HCT116 (cell line): ENCODE measurements around the gene FGD4. TPM values are rescaled to one million over a fixed set of nuclear protein-coding genes. Genes with fewer than 3 reads are reported as not detected.

Source experiments
- ATAC-seq: fragments of 200-7000 bp; cut with Tn5 transposase; 2 replicates; pipeline ENCODE4 v1.9.1; 2020; ENCODE audit warnings: mild to moderate bottlenecking, moderate library complexity
- BruUV-seq: library from RNA; stranded (reverse); fragments of 400-500 nt; replicated peaks from 2 replicates; lab custom pipeline; 2021; lab: Mats Ljungman, UMichigan
- CTCF ChIA-PET: fragments of 300-600 bp; sonication (Branson Sonifier 250); formaldehyde crosslinking; loops from one replicate; lab custom pipeline; 2021; ENCODE audit warnings: antibody characterized with exemption; lab: Charles Lee
- POLR2A ChIA-PET: fragments of 300-600, 350-600 bp; sonication (Branson Sonifier 250); formaldehyde crosslinking; loops from one replicate; lab custom pipeline; 2021; ENCODE audit warnings: antibody characterized with exemption; lab: Charles Lee
- RAD21 ChIA-PET, 2 experiments: fragments of 300-600 bp; sonication (Branson Sonifier 250); formaldehyde crosslinking; loops; one replicate each; lab custom pipeline; 2023; ENCODE audit warnings: low total read pairs in 2 of 2; ENCODE audit not compliant: uncharacterized antibody in 2 of 2, unreplicated experiment in 2 of 2, low non-redundant PET in 1 of 2; lab: Charles Lee
- DNase-seq: peaks from one replicate; pipeline ENCODE4 v3.0.0-alpha.2; 2010; ENCODE audit warnings: low read depth, low spot score
- H2AFZ ChIP-seq: fragments of 200-600 bp; shearing (Covaris generic), sonication (generic); 2 replicates; pipeline ENCODE4 v1.6.1; 2017; ENCODE audit warnings: low read depth, mixed run types, mixed read lengths, antibody characterized with exemption, low read length; ENCODE audit not compliant: poor library complexity, severe bottlenecking
- H3K27ac ChIP-seq: 2 replicates; pipeline ENCODE4 v1.5.1; 2012; ENCODE audit warnings: low read depth, low read length
- H3K27me3 ChIP-seq: fragments of 200-600 bp; sonication (generic); 2 replicates; pipeline ENCODE4 v1.6.1; 2016; ENCODE audit warnings: mixed run types, low read length, mixed read lengths; ENCODE audit not compliant: insufficient read depth
- H3K36me3 ChIP-seq, 2 experiments: fragments of 200-500 bp in 1 of 2; fragments of 200-600 bp in 1 of 2; sonication (Bioruptor generic) in 1 of 2; sonication (generic) in 1 of 2; 2 replicates each; pipeline versions ENCODE4 v1.5.1 to v1.6.1; 2014 to 2016; ENCODE audit warnings: low read length in 2 of 2, inconsistent platforms in 1 of 2, mixed read lengths in 1 of 2, mixed run types in 1 of 2; ENCODE audit not compliant: insufficient read depth in 2 of 2, control insufficient read depth in 1 of 2
- H3K4me1 ChIP-seq, 2 experiments: fragments of 200-600 bp in 1 of 2; sonication (generic) in 1 of 2; 2 replicates each; pipeline versions ENCODE4 v1.5.1 to v1.6.1; 2012 to 2017; ENCODE audit warnings: low read length in 2 of 2, inconsistent platforms in 1 of 2, mild to moderate bottlenecking in 1 of 2, mixed read lengths in 1 of 2, mixed run types in 1 of 2, moderate library complexity in 1 of 2; ENCODE audit not compliant: insufficient read depth in 2 of 2, control insufficient read depth in 1 of 2
- H3K4me2 ChIP-seq: fragments of 200-600 bp; sonication (generic); 2 replicates; pipeline ENCODE4 v1.6.1; 2017; ENCODE audit warnings: mixed run types, low read length, mixed read lengths
- H3K4me3 ChIP-seq, 2 experiments: fragments of 200-600 bp in 1 of 2; sonication (generic) in 1 of 2; replicated peaks in 1 of 2; 2 replicates each; pipeline ENCODE4 v1.5.1; 2011 to 2016; ENCODE audit warnings: low read length in 2 of 2, control low read depth in 1 of 2, low read depth in 1 of 2, mild to moderate bottlenecking in 1 of 2, mixed read lengths in 1 of 2, mixed run types in 1 of 2
- H3K79me2 ChIP-seq: fragments of 200-600 bp; sonication (generic); 2 replicates; pipeline ENCODE4 v1.6.1; 2017; ENCODE audit warnings: mild to moderate bottlenecking, mixed run types, low read length, moderate library complexity, mixed read lengths; ENCODE audit not compliant: insufficient read depth
- H3K9ac ChIP-seq: fragments of 200-600 bp; sonication (generic); 2 replicates; pipeline ENCODE4 v1.6.1; 2016; ENCODE audit warnings: low read length, mixed read lengths
- H3K9me2 ChIP-seq: fragments of 200-600 bp; sonication (generic), shearing (Covaris generic); 2 replicates; pipeline ENCODE4 v1.6.1; 2017; ENCODE audit warnings: mixed run types, mild to moderate bottlenecking, moderate library complexity; ENCODE audit not compliant: insufficient read depth
- H3K9me3 ChIP-seq, 2 experiments: fragments of 200-500 bp in 1 of 2; fragments of 200-600 bp in 1 of 2; sonication (Bioruptor generic) in 1 of 2; sonication (generic) in 1 of 2; 2 replicates each; pipeline ENCODE4 v1.6.1; 2014 to 2017; ENCODE audit warnings: low read length in 2 of 2, mixed read lengths in 2 of 2, inconsistent platforms in 1 of 2, low read depth in 1 of 2, mild to moderate bottlenecking in 1 of 2, mixed run types in 1 of 2, moderate library complexity in 1 of 2; ENCODE audit not compliant: control insufficient read depth in 1 of 2, insufficient read depth in 1 of 2
- H4K20me1 ChIP-seq: fragments of 200-600 bp; sonication (generic), shearing (Covaris generic); 2 replicates; pipeline ENCODE4 v1.6.1; 2017; ENCODE audit warnings: mixed run types, mild to moderate bottlenecking, moderate library complexity; ENCODE audit not compliant: insufficient read depth
- CBX3 ChIP-seq: IDR thresholded peaks from 2 replicates; pipeline ENCODE4 v1.6.1; 2012; ENCODE audit warnings: low read depth
- CEBPB ChIP-seq: IDR thresholded peaks from 2 replicates; pipeline ENCODE4 v1.6.1; 2012; ENCODE audit warnings: low read depth
- ELF1 ChIP-seq: IDR thresholded peaks from 2 replicates; pipeline ENCODE4 v1.6.1; 2012; ENCODE audit warnings: low read depth, borderline replicate concordance
- EZH2phosphoT487 ChIP-seq: fragments of 200-600 bp; IDR thresholded peaks from 2 replicates; pipeline ENCODE4 v1.6.1; 2018; ENCODE audit warnings: antibody characterized with exemption, borderline replicate concordance
- JUND ChIP-seq: IDR thresholded peaks from 2 replicates; pipeline ENCODE4 v1.6.1; 2012
- POLR2AphosphoS5 ChIP-seq: IDR thresholded peaks from 2 replicates; pipeline ENCODE4 v1.6.1; 2011; ENCODE audit warnings: mild to moderate bottlenecking, low read depth, low read length, moderate library complexity
- RAD21 ChIP-seq: IDR thresholded peaks from 2 replicates; pipeline ENCODE4 v1.6.1; 2012; ENCODE audit warnings: low read depth, mild to moderate bottlenecking
- SIN3A ChIP-seq: IDR thresholded peaks from 2 replicates; pipeline ENCODE4 v1.6.1; 2012; ENCODE audit warnings: low read depth
- SP1 ChIP-seq: IDR thresholded peaks from 2 replicates; pipeline ENCODE4 v1.6.1; 2012; ENCODE audit warnings: low read depth
- SRF ChIP-seq: IDR thresholded peaks from 2 replicates; pipeline ENCODE4 v1.6.1; 2012; ENCODE audit warnings: low read depth
- TCF7L2 ChIP-seq: IDR thresholded peaks from 2 replicates; pipeline ENCODE4 v1.7.0; 2011; ENCODE audit warnings: borderline replicate concordance, inconsistent platforms; ENCODE audit not compliant: insufficient read depth, insufficient read length; ENCODE audit errors: extremely low read depth
- YY1 ChIP-seq: IDR thresholded peaks from 2 replicates; pipeline ENCODE4 v1.6.1; 2011; ENCODE audit warnings: low read length, low read depth, moderate library complexity, mild to moderate bottlenecking; ENCODE audit not compliant: insufficient replicate concordance; ENCODE audit errors: extremely low read depth
- intact Hi-C: fragments of 100-400 bp; cut with micrococcal nuclease; formaldehyde crosslinking; loops from 2 replicates; pipeline ENCODE4 v1.10.0; 2022
- total RNA-seq: library from RNA; stranded (reverse); gene quantifications from one replicate; pipeline ENCODE4 v1.2.1, GENCODE V29; 2021; ENCODE audit not compliant: unreplicated experiment
- TF ChIP-seq, protein P1 (sequence below): IDR thresholded peaks from 2 replicates; pipeline ENCODE4 v1.6.1; 2012
- TF ChIP-seq, protein P2 (sequence below), 3 experiments: fragments of 200-600 bp in 1 of 3; sonication (generic) in 1 of 3; IDR thresholded peaks in 2 of 3; conservative IDR thresholded peaks in 1 of 3; 2 replicates each; pipeline ENCODE4 v1.5.1; 2012 to 2017; ENCODE audit warnings: low read depth in 2 of 3, low read length in 2 of 3, antibody characterized with exemption in 1 of 3, borderline replicate concordance in 1 of 3, control low read depth in 1 of 3, mild to moderate bottlenecking in 1 of 3, mixed read lengths in 1 of 3, mixed run types in 1 of 3, moderate library complexity in 1 of 3; ENCODE audit not compliant: insufficient read depth in 1 of 3
- TF ChIP-seq, protein P3 (sequence below): IDR thresholded peaks from 2 replicates; pipeline ENCODE4 v1.6.1; 2012; ENCODE audit warnings: low read depth

Gene FGD4
- total RNA-seq, 1 experiment from 2014 or later: 7.7 TPM

DNA sequence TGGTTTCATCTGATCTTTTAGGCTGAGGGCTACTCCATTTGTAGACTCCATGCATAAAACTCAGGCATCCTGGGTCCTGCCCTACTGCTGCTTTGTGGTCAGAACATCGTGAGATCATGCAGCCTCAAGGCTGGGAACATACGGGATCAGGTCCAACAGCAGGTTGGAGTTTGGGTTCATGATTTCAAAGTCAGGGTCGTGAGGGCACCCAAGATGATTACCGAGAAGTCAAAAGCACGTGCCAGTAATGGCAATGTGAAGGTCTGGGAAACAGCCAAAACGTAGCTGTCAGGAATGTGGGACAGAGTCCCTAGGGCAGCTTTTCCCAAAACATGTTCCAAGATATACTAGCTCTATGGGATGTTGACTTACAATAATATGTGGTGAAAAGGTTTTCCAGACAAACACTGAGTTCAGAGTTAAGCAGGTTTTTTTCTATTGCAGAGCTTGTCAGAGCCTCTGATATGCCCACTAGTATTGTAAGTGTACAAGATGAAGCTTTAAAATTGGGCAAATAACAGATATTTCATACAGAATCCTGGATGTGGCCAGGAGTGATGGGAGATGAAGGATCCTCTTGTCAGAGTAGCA is 149.4 kb downstream of the FGD4 start:
- Histone ChIP-seq H2AFZ (no peak overlapping the region), H3K79me2 (no peaks in the 10 kb centered on the region), H3K36me3 (no peaks in the 10 kb centered on the region), H3K9me2 (no peaks in the 10 kb centered on the region), H3K4me3 (no peak overlapping the region), H4K20me1 (no peaks in the 10 kb centered on the region), H3K4me1 (no peaks in the 10 kb centered on the region), H3K4me2 (no peak overlapping the region), H3K9me3 (no peaks in the 10 kb centered on the region), H3K9ac (no peak overlapping the region), H3K27ac (no peak overlapping the region), H3K27me3 (no peaks in the 10 kb centered on the region)
- TF ChIP-seq ELF1 (no peak), EZH2phosphoT487 (no peak), SIN3A (no peak), SP1 (no peak), TCF7L2 (no peak), CBX3 (no peak), JUND (no peak), SRF (no peak), POLR2AphosphoS5 (no peak)
- TF ChIP-seq, protein P1, sequence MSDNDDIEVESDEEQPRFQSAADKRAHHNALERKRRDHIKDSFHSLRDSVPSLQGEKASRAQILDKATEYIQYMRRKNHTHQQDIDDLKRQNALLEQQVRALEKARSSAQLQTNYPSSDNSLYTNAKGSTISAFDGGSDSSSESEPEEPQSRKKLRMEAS: no peak
- RAD21 ChIA-PET: no interaction called here
- no peak for ATAC-seq
- no peak for DNase-seq
- intact Hi-C loops: no loop called here
- POLR2A ChIA-PET: no interaction called here
- no TSS peak for BruUV-seq
- CTCF ChIA-PET: no interaction called here

DNA sequence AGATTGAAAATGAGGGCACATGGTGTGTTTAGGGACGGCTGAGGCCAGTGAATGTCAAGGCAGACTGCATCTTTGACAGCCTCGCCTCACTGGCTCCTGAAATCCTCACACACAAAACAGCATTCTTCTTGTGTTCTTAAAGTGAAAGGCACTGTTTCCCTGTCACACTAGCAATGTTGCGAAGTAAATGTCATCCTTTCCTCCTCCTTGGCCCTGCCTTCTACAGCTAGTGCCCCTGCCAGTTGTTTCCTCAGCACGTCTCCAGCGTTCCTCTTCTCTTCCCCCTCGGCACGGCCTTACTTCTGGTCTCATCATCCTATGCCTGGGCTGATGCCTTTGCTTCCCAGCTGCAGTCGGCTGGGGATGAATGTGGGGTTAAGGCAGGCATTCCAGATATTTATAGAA is 150.3 kb downstream of the FGD4 start:
- CTCF ChIA-PET: no interaction called here
- Histone ChIP-seq H3K27me3 (no peaks in the 10 kb centered on the region), H4K20me1 (no peaks in the 10 kb centered on the region), H3K4me2 (no peak overlapping the region), H3K9ac (no peak overlapping the region), H3K4me1 (no peaks in the 10 kb centered on the region), H3K79me2 (no peaks in the 10 kb centered on the region), H3K4me3 (no peak overlapping the region), H3K9me3 (no peaks in the 10 kb centered on the region), H2AFZ (no peak overlapping the region), H3K36me3 (no peaks in the 10 kb centered on the region), H3K27ac (no peak overlapping the region), H3K9me2 (no peaks in the 10 kb centered on the region)
- BruUV-seq: no TSS peak
- intact Hi-C loops: no loop called here
- DNase-seq (no peak), ATAC-seq (no peak)
- RAD21 ChIA-PET: no interaction called here
- POLR2A ChIA-PET: no interaction called here
- TF ChIP-seq YY1 (no peak), SP1 (no peak), RAD21 (no peak), CEBPB (no peak)
- TF ChIP-seq, protein P2, sequence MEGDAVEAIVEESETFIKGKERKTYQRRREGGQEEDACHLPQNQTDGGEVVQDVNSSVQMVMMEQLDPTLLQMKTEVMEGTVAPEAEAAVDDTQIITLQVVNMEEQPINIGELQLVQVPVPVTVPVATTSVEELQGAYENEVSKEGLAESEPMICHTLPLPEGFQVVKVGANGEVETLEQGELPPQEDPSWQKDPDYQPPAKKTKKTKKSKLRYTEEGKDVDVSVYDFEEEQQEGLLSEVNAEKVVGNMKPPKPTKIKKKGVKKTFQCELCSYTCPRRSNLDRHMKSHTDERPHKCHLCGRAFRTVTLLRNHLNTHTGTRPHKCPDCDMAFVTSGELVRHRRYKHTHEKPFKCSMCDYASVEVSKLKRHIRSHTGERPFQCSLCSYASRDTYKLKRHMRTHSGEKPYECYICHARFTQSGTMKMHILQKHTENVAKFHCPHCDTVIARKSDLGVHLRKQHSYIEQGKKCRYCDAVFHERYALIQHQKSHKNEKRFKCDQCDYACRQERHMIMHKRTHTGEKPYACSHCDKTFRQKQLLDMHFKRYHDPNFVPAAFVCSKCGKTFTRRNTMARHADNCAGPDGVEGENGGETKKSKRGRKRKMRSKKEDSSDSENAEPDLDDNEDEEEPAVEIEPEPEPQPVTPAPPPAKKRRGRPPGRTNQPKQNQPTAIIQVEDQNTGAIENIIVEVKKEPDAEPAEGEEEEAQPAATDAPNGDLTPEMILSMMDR (IDR thresholded peaks at IDR 0.05 in 2 of 3, conservative IDR thresholded peaks at IDR 0.05 in 1 of 3; ENCODE audit: borderline replicate concordance in 1 of 3, insufficient read depth in 1 of 3, low read depth in 2 of 3, low read length in 2 of 3): no peak
- TF ChIP-seq, protein P3, sequence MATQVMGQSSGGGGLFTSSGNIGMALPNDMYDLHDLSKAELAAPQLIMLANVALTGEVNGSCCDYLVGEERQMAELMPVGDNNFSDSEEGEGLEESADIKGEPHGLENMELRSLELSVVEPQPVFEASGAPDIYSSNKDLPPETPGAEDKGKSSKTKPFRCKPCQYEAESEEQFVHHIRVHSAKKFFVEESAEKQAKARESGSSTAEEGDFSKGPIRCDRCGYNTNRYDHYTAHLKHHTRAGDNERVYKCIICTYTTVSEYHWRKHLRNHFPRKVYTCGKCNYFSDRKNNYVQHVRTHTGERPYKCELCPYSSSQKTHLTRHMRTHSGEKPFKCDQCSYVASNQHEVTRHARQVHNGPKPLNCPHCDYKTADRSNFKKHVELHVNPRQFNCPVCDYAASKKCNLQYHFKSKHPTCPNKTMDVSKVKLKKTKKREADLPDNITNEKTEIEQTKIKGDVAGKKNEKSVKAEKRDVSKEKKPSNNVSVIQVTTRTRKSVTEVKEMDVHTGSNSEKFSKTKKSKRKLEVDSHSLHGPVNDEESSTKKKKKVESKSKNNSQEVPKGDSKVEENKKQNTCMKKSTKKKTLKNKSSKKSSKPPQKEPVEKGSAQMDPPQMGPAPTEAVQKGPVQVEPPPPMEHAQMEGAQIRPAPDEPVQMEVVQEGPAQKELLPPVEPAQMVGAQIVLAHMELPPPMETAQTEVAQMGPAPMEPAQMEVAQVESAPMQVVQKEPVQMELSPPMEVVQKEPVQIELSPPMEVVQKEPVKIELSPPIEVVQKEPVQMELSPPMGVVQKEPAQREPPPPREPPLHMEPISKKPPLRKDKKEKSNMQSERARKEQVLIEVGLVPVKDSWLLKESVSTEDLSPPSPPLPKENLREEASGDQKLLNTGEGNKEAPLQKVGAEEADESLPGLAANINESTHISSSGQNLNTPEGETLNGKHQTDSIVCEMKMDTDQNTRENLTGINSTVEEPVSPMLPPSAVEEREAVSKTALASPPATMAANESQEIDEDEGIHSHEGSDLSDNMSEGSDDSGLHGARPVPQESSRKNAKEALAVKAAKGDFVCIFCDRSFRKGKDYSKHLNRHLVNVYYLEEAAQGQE: no peak
